Measurements from ENCODE around the gene IL12A.

- no peak for TF ChIP-seq POLR2AphosphoS5 (IDR thresholded peaks at IDR 0.05; ENCODE audit: low read depth, low read length)
- TF ChIP-seq POU2F2 (IDR thresholded peaks at IDR 0.05; ENCODE audit: low read depth, low read length): no peak
- no peak for TF ChIP-seq POLR2A (IDR thresholded peaks at IDR 0.05; ENCODE audit: low read depth, low read length)
- no peak for TF ChIP-seq TAF1 (IDR thresholded peaks at IDR 0.05; ENCODE audit: low read depth, low read length)
These were observed 52.8 kb downstream of the IL12A start for GRCh38 chr3:160041465-160041864.

Measured in GM12891 (cell line).